ENCODE data around the gene PPT1.

DNA sequence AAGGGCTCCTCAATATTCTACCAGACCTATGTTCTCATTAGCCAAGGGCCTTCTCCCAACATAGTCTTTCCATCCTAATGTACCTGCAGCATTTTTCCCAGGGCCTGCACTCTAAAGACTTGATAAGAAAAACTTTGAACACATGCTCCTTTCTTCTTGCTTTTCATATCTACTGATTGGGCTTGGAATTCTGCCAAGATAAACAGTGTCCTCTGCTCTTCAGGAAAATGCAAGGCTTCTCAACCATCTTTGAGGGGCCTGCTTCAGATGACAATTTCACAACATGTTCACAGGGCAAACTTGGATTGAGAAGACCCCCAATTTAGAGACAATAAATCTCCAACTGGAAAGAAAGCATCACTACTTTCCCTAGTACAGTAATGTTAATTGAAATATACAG lies 25.8 kb upstream of the PPT1 start:
- TF ChIP-seq, protein P1, sequence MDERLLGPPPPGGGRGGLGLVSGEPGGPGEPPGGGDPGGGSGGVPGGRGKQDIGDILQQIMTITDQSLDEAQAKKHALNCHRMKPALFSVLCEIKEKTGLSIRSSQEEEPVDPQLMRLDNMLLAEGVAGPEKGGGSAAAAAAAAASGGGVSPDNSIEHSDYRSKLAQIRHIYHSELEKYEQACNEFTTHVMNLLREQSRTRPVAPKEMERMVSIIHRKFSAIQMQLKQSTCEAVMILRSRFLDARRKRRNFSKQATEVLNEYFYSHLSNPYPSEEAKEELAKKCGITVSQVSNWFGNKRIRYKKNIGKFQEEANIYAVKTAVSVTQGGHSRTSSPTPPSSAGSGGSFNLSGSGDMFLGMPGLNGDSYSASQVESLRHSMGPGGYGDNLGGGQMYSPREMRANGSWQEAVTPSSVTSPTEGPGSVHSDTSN (CRISPR knock-in tag; IDR thresholded peaks at IDR 0.05), result no peak
- TF ChIP-seq RBM22 (optimal IDR thresholded peaks at IDR 0.05; ENCODE audit: low read length) (no peak), SALL1 (CRISPR knock-in tag; IDR thresholded peaks at IDR 0.05) (no peak), CHD4 (IDR thresholded peaks at IDR 0.05; ENCODE audit: borderline replicate concordance, low read length) (no peak), ZBTB7A (CRISPR knock-in tag; IDR thresholded peaks at IDR 0.05) (no peak)
